ENCODE measurements around the gene TET3.

GRCh38 chr2:73999881-74000597 lies 15.3 kb downstream of the TET3 start:
- TF ChIP-seq CTCF (IDR thresholded peaks at IDR 0.05) (no peak), POLR2A (IDR thresholded peaks at IDR 0.05) (no peak), EP300 (IDR thresholded peaks at IDR 0.05) (no peak)

Measured in tibial nerve (tissue), 4 donors.